ENCODE data around the gene FRMD4A.

The FRMD4A gene

GRCh38 chr10:14330388-14331061, at the start of gene FRMD4A:
FRMD4A (minus strand) TSS chr10:14330924.
- no peak for DNase-seq

- DNase-seq: no peak
Observed at GRCh38 chr10:14379556-14380280, 49.0 kb upstream of the FRMD4A start.

GRCh38 chr10:14378387-14378960, 47.8 kb upstream of the FRMD4A start:
- no peak for DNase-seq

- no peak for DNase-seq
Observed at GRCh38 chr10:14377591-14378175, 47.0 kb upstream of the FRMD4A start.

- DNase-seq: no peak
Observed at GRCh38 chr10:14374745-14375445, 44.2 kb upstream of the FRMD4A start.

- DNase-seq: no peak
Observed at GRCh38 chr10:14372606-14373005, 41.9 kb upstream of the FRMD4A start.

GRCh38 chr10:14371581-14371980, 40.9 kb upstream of the FRMD4A start:
- DNase-seq: peak; percentile 64

- DNase-seq: no peak
Observed at GRCh38 chr10:14370894-14371293, 40.2 kb upstream of the FRMD4A start.

GRCh38 chr10:14369906-14370305, 39.2 kb upstream of the FRMD4A start:
- no peak for DNase-seq

- no peak for DNase-seq
Observed at GRCh38 chr10:14366760-14367159, 36.0 kb upstream of the FRMD4A start.

GRCh38 chr10:14365266-14365665, 34.5 kb upstream of the FRMD4A start:
- DNase-seq: no peak

- DNase-seq: no peak
Observed at GRCh38 chr10:14362104-14362503, 31.4 kb upstream of the FRMD4A start.

GRCh38 chr10:14360961-14361360, 30.2 kb upstream of the FRMD4A start:
- no peak for DNase-seq

- DNase-seq: no peak
Observed at GRCh38 chr10:14360515-14360914, 29.8 kb upstream of the FRMD4A start.

GRCh38 chr10:14358886-14359573, 28.3 kb upstream of the FRMD4A start:
- DNase-seq: no peak

GRCh38 chr10:14356921-14357320, 26.2 kb upstream of the FRMD4A start:
- DNase-seq: no peak

GRCh38 chr10:14355750-14356149, 25.0 kb upstream of the FRMD4A start:
- no peak for DNase-seq

GRCh38 chr10:14353291-14353913, 22.7 kb upstream of the FRMD4A start:
- DNase-seq: no peak

GRCh38 chr10:14350006-14350405, 19.3 kb upstream of the FRMD4A start:
- no peak for DNase-seq

GRCh38 chr10:14349081-14349480, 18.4 kb upstream of the FRMD4A start:
- no peak for DNase-seq

GRCh38 chr10:14345262-14345661, 14.5 kb upstream of the FRMD4A start:
- DNase-seq: no peak

All from NCI-H1694 (cell line).